Esophagus muscularis mucosa (tissue), 4 donors: ENCODE data around the gene LSM10. TPM values are rescaled to one million over a fixed set of nuclear protein-coding genes. Genes with fewer than 3 reads are reported as not detected.

ENCODE experiments used
- DNase-seq: peaks from one replicate; pipeline ENCODE4 v3.0.0-alpha.2; 2017; ENCODE audit errors: extremely low spot score
- H3K27ac ChIP-seq, 4 donors: fragments of 200-600 bp; sonication (generic); replicated peaks in 1 of 4; 1 replicate in 3 of 4; 2 replicates in 1 of 4; pipeline ENCODE4 v1.5.1; 2016 to 2019; ENCODE audit warnings: mild to moderate bottlenecking in 1 of 4
- H3K27me3 ChIP-seq, 4 donors: fragments of 200-600 bp; sonication (generic); one replicate each; pipeline versions ENCODE4 v1.5.1 to v1.6.0; 2016 to 2019
- H3K36me3 ChIP-seq, 4 donors: fragments of 200-600 bp; sonication (generic); one replicate each; pipeline ENCODE4 v1.5.1; 2016 to 2019
- H3K4me1 ChIP-seq, 4 donors: fragments of 200-600 bp; sonication (generic); one replicate each; pipeline ENCODE4 v1.5.1; 2016 to 2019
- H3K4me3 ChIP-seq, 4 donors: fragments of 200-600 bp; sonication (generic); 1 replicate in 2 of 4; 2 replicates in 2 of 4; pipeline ENCODE4 v1.5.1; 2016 to 2019; ENCODE audit warnings: mild to moderate bottlenecking in 4 of 4, moderate library complexity in 1 of 4
- H3K9me3 ChIP-seq, 4 donors: fragments of 200-600 bp; sonication (generic); 1 replicate in 3 of 4; 2 replicates in 1 of 4; pipeline ENCODE4 v1.5.1; 2016 to 2019
- EP300 ChIP-seq: sonication (generic); formaldehyde crosslinking; IDR thresholded peaks from one replicate; pipeline ENCODE4 v1.6.1; 2017; ENCODE audit warnings: antibody characterized with exemption
- POLR2A ChIP-seq: fragments of 450-650 bp; IDR thresholded peaks from one replicate; pipeline ENCODE4 v1.6.1; 2017; ENCODE audit warnings: antibody characterized with exemption, moderate library complexity, mild to moderate bottlenecking, low read depth
- POLR2AphosphoS5 ChIP-seq, 2 donors: sonication (generic); formaldehyde crosslinking; IDR thresholded peaks; one replicate each; pipeline ENCODE4 v1.6.1; 2017; ENCODE audit warnings: antibody characterized with exemption in 2 of 2
- WGBS: methylation state at CpG from one replicate; pipeline ENCODE4 v1.1.5; 2018; 5-methylcytosine and 5-hydroxymethylcytosine counted together
- intact Hi-C: fragments of 100-400 bp; cut with DNase I; formaldehyde crosslinking; loops from one replicate; pipeline ENCODE4 v1.15.1; 2023
- total RNA-seq, 4 donors: library from RNA; depleted of rRNA; stranded (reverse); fragments of >200 nt; gene quantifications; one replicate each; pipeline versions ENCODE4 v1.1.0 to v1.2.1, GENCODE V29; 2016
- TF ChIP-seq, protein P1 (sequence below), 3 experiments: fragments of 200-600 bp in 2 of 3; fragments of 450-650 bp in 1 of 3; sonication (generic) in 2 of 3; IDR thresholded peaks; one replicate each; pipeline ENCODE4 v1.5.1; 2017 to 2019; ENCODE audit warnings: antibody characterized with exemption in 3 of 3, mild to moderate bottlenecking in 2 of 3, moderate library complexity in 1 of 3

LSM10 gene
- total RNA-seq: 10 to 100 TPM; 42.2 to 64.5 (median 59.5) TPM

DNA sequence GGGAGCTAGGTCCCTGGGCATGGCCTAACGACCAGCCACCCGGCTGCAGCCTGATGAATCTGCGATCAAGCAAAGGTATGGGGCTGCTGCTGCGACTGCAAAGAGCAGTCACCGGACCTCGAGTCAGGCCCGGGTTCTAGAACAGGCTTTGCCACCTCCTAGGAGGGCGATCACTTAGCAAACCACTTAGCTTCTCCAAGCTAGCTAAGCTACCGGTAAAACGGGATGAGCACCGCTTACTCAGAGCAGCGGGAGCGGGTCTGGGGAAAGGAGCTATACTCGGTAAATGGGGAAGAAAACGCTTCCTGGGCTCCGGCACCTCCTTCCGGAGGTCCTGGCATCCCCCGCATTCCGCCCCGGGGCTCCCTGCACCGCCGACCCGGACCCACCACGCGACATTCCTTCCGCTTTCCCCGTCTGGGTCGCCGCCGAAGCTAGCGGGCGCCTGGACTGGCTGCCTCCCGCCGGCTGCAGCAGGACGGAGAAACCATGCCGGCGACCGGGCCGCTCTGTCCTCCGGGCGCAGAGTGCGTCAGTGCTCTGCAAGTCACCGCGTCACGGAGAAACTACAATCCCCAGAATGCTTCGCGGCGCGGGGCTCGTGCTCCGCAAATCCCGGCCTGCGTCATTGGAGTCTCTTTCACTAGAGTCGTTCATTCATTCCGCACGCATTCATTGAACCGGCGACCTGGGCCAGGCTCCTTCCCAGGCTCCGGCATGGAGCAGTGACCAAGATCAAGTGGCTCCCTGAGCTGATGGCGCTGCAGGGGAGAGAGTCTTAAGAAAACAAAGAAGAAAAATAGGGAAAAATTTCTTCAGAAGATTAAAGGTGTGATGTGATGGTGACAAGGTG is at the start of gene LSM10:
Gene LSM10 (minus strand): TSS at position 531 of the 853 bp plus-strand sequence. CDS start 3,779 bp downstream, outside the sequence.
- intact Hi-C loops: no loop called here
- Histone ChIP-seq H3K4me1 (peaks cover 17 to 47% (median 31%) of the 10 kb centered on the region in 4 donors), H3K9me3 (no peaks in the 10 kb centered on the region), H3K27ac (peak within 1 kb of the TSS; percentile 92 to 99 (median 97)), H3K27me3 (no peaks in the 10 kb centered on the region), H3K4me3 (peak within 1 kb of the TSS; percentile 71 to 91 (median 85)), H3K36me3 (peaks cover 12 to 17% (median 17%) of the 10 kb centered on the region in 4 donors)
- 0% methylated on average over 21 of the region's 60 CpGs for WGBS
- peak; percentile 98 for DNase-seq
- TF ChIP-seq, protein P1, sequence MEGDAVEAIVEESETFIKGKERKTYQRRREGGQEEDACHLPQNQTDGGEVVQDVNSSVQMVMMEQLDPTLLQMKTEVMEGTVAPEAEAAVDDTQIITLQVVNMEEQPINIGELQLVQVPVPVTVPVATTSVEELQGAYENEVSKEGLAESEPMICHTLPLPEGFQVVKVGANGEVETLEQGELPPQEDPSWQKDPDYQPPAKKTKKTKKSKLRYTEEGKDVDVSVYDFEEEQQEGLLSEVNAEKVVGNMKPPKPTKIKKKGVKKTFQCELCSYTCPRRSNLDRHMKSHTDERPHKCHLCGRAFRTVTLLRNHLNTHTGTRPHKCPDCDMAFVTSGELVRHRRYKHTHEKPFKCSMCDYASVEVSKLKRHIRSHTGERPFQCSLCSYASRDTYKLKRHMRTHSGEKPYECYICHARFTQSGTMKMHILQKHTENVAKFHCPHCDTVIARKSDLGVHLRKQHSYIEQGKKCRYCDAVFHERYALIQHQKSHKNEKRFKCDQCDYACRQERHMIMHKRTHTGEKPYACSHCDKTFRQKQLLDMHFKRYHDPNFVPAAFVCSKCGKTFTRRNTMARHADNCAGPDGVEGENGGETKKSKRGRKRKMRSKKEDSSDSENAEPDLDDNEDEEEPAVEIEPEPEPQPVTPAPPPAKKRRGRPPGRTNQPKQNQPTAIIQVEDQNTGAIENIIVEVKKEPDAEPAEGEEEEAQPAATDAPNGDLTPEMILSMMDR (IDR thresholded peaks at IDR 0.05): no peak
- TF ChIP-seq EP300 (no peak), POLR2AphosphoS5 (IDR thresholded peaks at IDR 0.05) (peak; percentile 100), POLR2A (peak; percentile 98)

DNA sequence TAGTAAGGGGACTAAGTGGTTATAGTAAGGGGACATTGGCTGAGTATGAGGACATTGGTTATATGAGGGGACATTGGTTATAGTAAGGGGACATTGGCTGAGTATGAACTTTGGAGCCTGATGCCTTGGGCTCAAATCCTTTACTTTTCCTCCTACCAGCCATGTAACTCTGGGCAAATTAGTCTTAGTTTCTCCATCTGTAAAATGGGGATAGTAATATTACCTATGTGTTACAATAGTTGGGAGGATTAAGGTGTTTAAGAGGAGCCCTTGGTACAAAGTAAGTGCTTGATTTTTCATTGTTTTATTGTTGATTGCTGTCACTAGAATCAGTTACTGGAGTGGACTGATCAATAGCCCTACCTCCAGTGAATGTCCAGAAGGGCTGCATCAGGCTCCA is 49.7 kb upstream of the LSM10 start:
- Histone ChIP-seq H3K27me3 (no peaks in the 10 kb centered on the region), H3K4me1 (peaks cover 5 to 28% (median 19%) of the 10 kb centered on the region in 4 donors), H3K9me3 (no peaks in the 10 kb centered on the region), H3K36me3 (peaks cover 0 to 11% (median 0%) of the 10 kb centered on the region in 4 donors), H3K4me3 (no peak overlapping the region), H3K27ac (no peak overlapping the region)
- no peak for TF ChIP-seq POLR2A
- no peak for TF ChIP-seq POLR2AphosphoS5 (IDR thresholded peaks at IDR 0.05)
- TF ChIP-seq, protein P1 (IDR thresholded peaks at IDR 0.05): no peak
- TF ChIP-seq EP300: no peak
- intact Hi-C loops: no loop called here
- DNase-seq: no peak

DNA sequence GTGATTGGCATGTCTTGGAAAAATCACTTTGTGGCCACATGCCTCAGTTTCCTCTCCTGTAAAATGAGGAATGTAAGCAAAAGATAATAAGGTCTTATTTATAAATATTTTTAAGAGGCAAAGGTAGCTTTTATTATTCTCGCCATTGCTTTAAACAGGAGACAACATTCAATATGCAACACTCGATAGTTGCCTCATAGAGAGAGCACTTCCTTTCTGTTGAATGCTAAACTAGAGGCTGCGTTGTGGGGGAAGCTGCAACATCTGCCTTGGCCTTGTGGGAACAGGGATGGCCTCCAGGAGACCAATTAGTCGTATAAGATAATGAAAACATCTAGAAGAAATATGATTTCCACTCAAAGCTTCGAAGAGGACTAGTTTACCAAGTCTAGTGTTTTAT is 49.0 kb upstream of the LSM10 start:
- no peak for DNase-seq
- 71% methylated on average over 5 of the region's 5 CpGs for WGBS
- Histone ChIP-seq H3K36me3 (peaks cover 0 to 11% (median 0%) of the 10 kb centered on the region in 4 donors), H3K4me1 (peaks cover 5 to 28% (median 19%) of the 10 kb centered on the region in 4 donors), H3K9me3 (no peaks in the 10 kb centered on the region), H3K4me3 (no peak overlapping the region), H3K27me3 (no peaks in the 10 kb centered on the region), H3K27ac (no peak overlapping the region)
- intact Hi-C loops: no loop called here
- TF ChIP-seq, protein P1 (IDR thresholded peaks at IDR 0.05): no peak
- TF ChIP-seq EP300 (no peak), POLR2AphosphoS5 (IDR thresholded peaks at IDR 0.05) (no peak), POLR2A (no peak)

DNA sequence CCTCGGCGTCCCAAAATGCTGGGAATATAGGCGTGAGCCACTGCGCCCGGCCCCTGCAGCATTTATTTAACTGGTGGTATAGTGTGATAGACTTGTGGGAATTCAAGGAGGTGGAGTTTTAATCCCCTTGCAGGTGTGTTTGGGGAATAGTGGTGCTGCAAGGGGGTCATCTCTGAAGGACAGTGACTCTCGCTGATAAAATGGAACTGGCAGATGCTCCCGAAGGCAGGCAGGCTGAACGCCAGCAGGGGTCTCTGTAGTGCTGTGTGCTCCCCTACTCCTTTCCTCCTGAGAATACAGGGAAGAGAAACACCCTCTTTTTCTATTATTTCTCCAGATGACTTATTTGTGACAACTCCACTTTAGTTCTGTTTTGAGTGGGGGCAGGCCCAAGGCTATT is 48.6 kb upstream of the LSM10 start:
- peaks cover 0 to 11% (median 0%) of the 10 kb centered on the region in 4 donors for H3K36me3 ChIP-seq
- H3K4me1 ChIP-seq: peaks cover 5 to 24% (median 18%) of the 10 kb centered on the region in 4 donors
- TF ChIP-seq POLR2AphosphoS5 (IDR thresholded peaks at IDR 0.05) (no peak), EP300 (no peak), POLR2A (no peak)
- TF ChIP-seq, protein P1 (IDR thresholded peaks at IDR 0.05): no peak
- 60% methylated on average over 8 of the region's 8 CpGs for WGBS
- intact Hi-C loops: no loop called here
- H3K27ac ChIP-seq: no peak overlapping the region
- DNase-seq: no peak
- H3K27me3 ChIP-seq: no peaks in the 10 kb centered on the region
- H3K9me3 ChIP-seq: no peaks in the 10 kb centered on the region
- H3K4me3 ChIP-seq: no peak overlapping the region
